RWPE1 (cell line): Measurements from ENCODE around the gene CMTM5.

Experiments used
- CTCF ChIA-PET: fragments of 350-600 bp; sonication (Branson Sonifier 250); formaldehyde crosslinking; extraction: SDS; loops from one replicate; lab custom pipeline; 2021; lab: Yijun Ruan, JAX
- POLR2A ChIA-PET: fragments of 400-600 bp; formaldehyde crosslinking; extraction: SDS; loops from one replicate; lab custom pipeline; 2020; ENCODE audit warnings: antibody characterized with exemption; ENCODE audit not compliant: low non-redundant PET; lab: Yijun Ruan, JAX
- DNase-seq: peaks from one replicate; pipeline ENCODE4 v3.0.0; 2012; ENCODE audit warnings: low spot score
- H3K27ac ChIP-seq: fragments of 450-650 bp; 2 replicates; pipeline ENCODE4 v1.5.1; 2017
- CTCF ChIP-seq: fragments of 450-650 bp; conservative IDR thresholded peaks from 2 replicates; pipeline ENCODE4 v1.5.1; 2017; ENCODE audit warnings: low read depth, mild to moderate bottlenecking

The CMTM5 gene

GRCh38 chr14:23376482-23377197, at the start of gene CMTM5:
TSS of gene CMTM5 (plus strand) at chr14:23377046. CDS start at chr14:23377252, 206 bp downstream.
- no peak for DNase-seq
- POLR2A ChIA-PET = no interaction called here
- CTCF ChIA-PET = interaction anchor here (0.6 to 0.8 kb wide), 2 partner anchors 50 to 126 kb away, joined by 3 to 5 read pairs; no protein-coding TSS in a partner anchor
- no peak within 1 kb of the TSS for H3K27ac ChIP-seq
- no peak for TF ChIP-seq CTCF

- TF ChIP-seq CTCF = peak; percentile 89
- DNase-seq = peak; percentile 76
- POLR2A ChIA-PET = no interaction called here
- CTCF ChIA-PET = interaction anchor here (2.7 kb wide), 1 partner anchor 52 kb away, joined by 34 read pairs; no protein-coding TSS in a partner anchor
- H3K27ac ChIP-seq = no peak overlapping the region
Observed at GRCh38 chr14:23327947-23328744, 48.7 kb upstream of the CMTM5 start.

GRCh38 chr14:23335623-23336022, 41.2 kb upstream of the CMTM5 start:
- DNase-seq = no peak
- CTCF ChIA-PET = no interaction called here
- TF ChIP-seq CTCF = no peak
- no peak overlapping the region for H3K27ac ChIP-seq
- POLR2A ChIA-PET = no interaction called here

- POLR2A ChIA-PET = no interaction called here
- TF ChIP-seq CTCF = no peak
- CTCF ChIA-PET = interaction anchor here (0.6 kb wide), 1 partner anchor 27 kb away, joined by 3 read pairs; no protein-coding TSS in a partner anchor
- H3K27ac ChIP-seq = no peak overlapping the region
- DNase-seq = no peak
Observed at GRCh38 chr14:23339506-23340268, 37.2 kb upstream of the CMTM5 start.

GRCh38 chr14:23344481-23344880, 32.4 kb upstream of the CMTM5 start:
- CTCF ChIA-PET = interaction anchor here (1.0 to 1.3 kb wide), 2 partner anchors 35 to 36 kb away, joined by 5 to 6 read pairs; no protein-coding TSS in a partner anchor
- TF ChIP-seq CTCF = no peak
- POLR2A ChIA-PET = no interaction called here
- DNase-seq = no peak
- H3K27ac ChIP-seq = no peak overlapping the region
